ENCODE measurements around the gene ITPKC. TPM values are rescaled to one million over a fixed set of nuclear protein-coding genes. Genes with fewer than 3 reads are reported as not detected.

Gene ITPKC
- total and polyA plus RNA-seq, 10 of the 15 experiments (the other 5 are each of a cell fraction or from before 2014, with no cell fraction given): 0.03 to 6.4 (median 3.5) TPM

DNA sequence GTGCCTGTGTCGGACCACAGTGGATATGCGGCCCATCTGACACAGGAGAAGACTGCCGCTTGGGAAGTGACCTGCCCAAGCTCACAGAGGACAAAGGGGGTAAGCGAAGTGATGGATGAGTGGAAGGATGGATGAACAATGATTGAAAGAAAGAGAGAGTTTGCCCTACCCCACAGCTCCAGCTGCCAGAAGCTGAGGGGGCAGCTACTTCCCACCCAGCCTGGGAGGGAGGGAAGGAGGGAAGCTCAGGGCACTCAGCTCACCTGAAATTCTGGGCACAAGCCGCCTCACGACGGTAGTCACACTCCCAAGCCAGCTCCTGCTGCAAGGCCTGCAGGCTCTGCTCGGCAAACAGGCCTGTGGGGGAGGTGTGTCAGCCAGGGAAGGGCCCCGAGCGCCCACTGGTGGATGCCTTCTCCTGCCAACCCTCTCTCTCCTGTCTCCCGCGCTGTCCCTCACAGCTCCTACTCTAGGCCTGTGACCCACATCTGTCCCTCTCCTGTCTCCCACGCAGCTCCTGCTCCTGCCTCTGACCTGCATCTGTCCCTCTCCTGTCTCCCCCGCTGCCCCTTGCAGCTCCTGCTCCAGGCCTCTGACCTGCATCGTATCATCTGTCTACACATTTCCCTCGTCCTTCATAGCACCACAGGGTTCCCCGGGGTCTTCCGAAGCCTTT lies 14.4 kb upstream of the ITPKC start:
- FAIRE-seq: no peak

More for the DNA sequence above, 14.4 kb upstream of the ITPKC start:
- Histone ChIP-seq H3K36me3 (ENCODE audit: control insufficient read depth in 2 of 2, insufficient read depth in 2 of 2, low read length in 1 of 2) (peaks cover 3 to 6% of the 10 kb centered on the region in 2 experiments), H2AFZ (ENCODE audit: control insufficient read depth, low read depth, low read length) (no peak overlapping the region), H3K4me3 (no peak overlapping the region), H3K9me3 (replicated peaks; ENCODE audit: control insufficient read depth, insufficient read depth, low read length) (no peaks in the 10 kb centered on the region), H3K4me2 (ENCODE audit: control insufficient read depth, insufficient read depth) (no peak overlapping the region), H3K79me2 (ENCODE audit: control insufficient read depth, insufficient read depth, low read length) (no peaks in the 10 kb centered on the region), H4K20me1 (ENCODE audit: control insufficient read depth, insufficient read depth) (no peaks in the 10 kb centered on the region), H3K4me1 (ENCODE audit: control insufficient read depth, insufficient read depth, low read length) (no peaks in the 10 kb centered on the region), H3K27me3 (replicated peaks in 1 of 2; ENCODE audit: control insufficient read depth in 2 of 2, insufficient read depth in 2 of 2, low read length in 1 of 2) (no peaks in the 10 kb centered on the region), H3K9ac (ENCODE audit: control insufficient read depth, insufficient read depth, low read length) (no peak overlapping the region), H3K27ac (ENCODE audit: control insufficient read depth, insufficient read depth) (no peak overlapping the region)
- DNase-seq (ENCODE audit: low read depth, low spot score) (no peak), ATAC-seq (no peak)
- ChIA-PET RAD21 (ENCODE audit: unreplicated experiment) (no interaction called here), CTCF (no interaction called here), POLR2A (no interaction called here), SMC1A (ENCODE audit: uncharacterized antibody, unreplicated experiment) (no interaction called here)
- WGBS (ENCODE audit: insufficient coverage, insufficient replicate concordance, low lambda C conversion rate, missing lambda C conversion rate): 78% methylated on average over 18 of the region's 18 CpGs
- BruUV-seq (replicated peaks): no TSS peak
- no peak for TF ChIP-seq RCOR1 (conservative IDR thresholded peaks at IDR 0.05; ENCODE audit: low read depth, low read length)
- TF ChIP-seq RBBP5 (conservative IDR thresholded peaks at IDR 0.05): no peak
- no peak for TF ChIP-seq SIN3A (IDR thresholded peaks at IDR 0.05; ENCODE audit: low read depth, low read length)
- TF ChIP-seq TBL1XR1 (IDR thresholded peaks at IDR 0.05; ENCODE audit: low read depth, low read length): no peak
- TF ChIP-seq EGR1 (IDR thresholded peaks at IDR 0.05; ENCODE audit: borderline replicate concordance in 1 of 2, low read depth in 2 of 2, low read length in 2 of 2): no peak
- TF ChIP-seq YBX1 (IDR thresholded peaks at IDR 0.05): no peak
- no peak for TF ChIP-seq STAT3 (IDR thresholded peaks at IDR 0.05; ENCODE audit: low read depth, low read length)
- no peak for TF ChIP-seq CHD1 (IDR thresholded peaks at IDR 0.05; ENCODE audit: low read depth, low read length)
- TF ChIP-seq, protein P1, sequence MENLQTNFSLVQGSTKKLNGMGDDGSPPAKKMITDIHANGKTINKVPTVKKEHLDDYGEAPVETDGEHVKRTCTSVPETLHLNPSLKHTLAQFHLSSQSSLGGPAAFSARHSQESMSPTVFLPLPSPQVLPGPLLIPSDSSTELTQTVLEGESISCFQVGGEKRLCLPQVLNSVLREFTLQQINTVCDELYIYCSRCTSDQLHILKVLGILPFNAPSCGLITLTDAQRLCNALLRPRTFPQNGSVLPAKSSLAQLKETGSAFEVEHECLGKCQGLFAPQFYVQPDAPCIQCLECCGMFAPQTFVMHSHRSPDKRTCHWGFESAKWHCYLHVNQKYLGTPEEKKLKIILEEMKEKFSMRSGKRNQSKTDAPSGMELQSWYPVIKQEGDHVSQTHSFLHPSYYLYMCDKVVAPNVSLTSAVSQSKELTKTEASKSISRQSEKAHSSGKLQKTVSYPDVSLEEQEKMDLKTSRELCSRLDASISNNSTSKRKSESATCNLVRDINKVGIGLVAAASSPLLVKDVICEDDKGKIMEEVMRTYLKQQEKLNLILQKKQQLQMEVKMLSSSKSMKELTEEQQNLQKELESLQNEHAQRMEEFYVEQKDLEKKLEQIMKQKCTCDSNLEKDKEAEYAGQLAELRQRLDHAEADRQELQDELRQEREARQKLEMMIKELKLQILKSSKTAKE (IDR thresholded peaks at IDR 0.05; ENCODE audit: low read depth, poor library complexity, severe bottlenecking): no peak
- TF ChIP-seq SP1 (IDR thresholded peaks at IDR 0.05; ENCODE audit: low read depth, low read length): no peak
- TF ChIP-seq, protein P2, sequence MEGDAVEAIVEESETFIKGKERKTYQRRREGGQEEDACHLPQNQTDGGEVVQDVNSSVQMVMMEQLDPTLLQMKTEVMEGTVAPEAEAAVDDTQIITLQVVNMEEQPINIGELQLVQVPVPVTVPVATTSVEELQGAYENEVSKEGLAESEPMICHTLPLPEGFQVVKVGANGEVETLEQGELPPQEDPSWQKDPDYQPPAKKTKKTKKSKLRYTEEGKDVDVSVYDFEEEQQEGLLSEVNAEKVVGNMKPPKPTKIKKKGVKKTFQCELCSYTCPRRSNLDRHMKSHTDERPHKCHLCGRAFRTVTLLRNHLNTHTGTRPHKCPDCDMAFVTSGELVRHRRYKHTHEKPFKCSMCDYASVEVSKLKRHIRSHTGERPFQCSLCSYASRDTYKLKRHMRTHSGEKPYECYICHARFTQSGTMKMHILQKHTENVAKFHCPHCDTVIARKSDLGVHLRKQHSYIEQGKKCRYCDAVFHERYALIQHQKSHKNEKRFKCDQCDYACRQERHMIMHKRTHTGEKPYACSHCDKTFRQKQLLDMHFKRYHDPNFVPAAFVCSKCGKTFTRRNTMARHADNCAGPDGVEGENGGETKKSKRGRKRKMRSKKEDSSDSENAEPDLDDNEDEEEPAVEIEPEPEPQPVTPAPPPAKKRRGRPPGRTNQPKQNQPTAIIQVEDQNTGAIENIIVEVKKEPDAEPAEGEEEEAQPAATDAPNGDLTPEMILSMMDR (IDR thresholded peaks at IDR 0.05 in 2 of 3, conservative IDR thresholded peaks at IDR 0.05 in 1 of 3; ENCODE audit: control insufficient read depth in 2 of 3, extremely low read depth in 1 of 3, insufficient read depth in 1 of 3, low read depth in 3 of 3, low read length in 3 of 3): no peak
- no peak for TF ChIP-seq RB1 (IDR thresholded peaks at IDR 0.05; ENCODE audit: borderline replicate concordance)
- no peak for TF ChIP-seq SMAD5 (IDR thresholded peaks at IDR 0.05; ENCODE audit: low read depth)
- no peak for TF ChIP-seq ASH2L (IDR thresholded peaks at IDR 0.05; ENCODE audit: borderline replicate concordance, low read depth)
- no peak for TF ChIP-seq KAT2A (conservative IDR thresholded peaks at IDR 0.05; ENCODE audit: control insufficient read depth, low read depth, low read length)
- TF ChIP-seq NR2F1 (conservative IDR thresholded peaks at IDR 0.05): no peak
- no peak for TF ChIP-seq SMAD1 (IDR thresholded peaks at IDR 0.05; ENCODE audit: low read depth, partially characterized antibody)
- intact Hi-C loops (cut with micrococcal nuclease; ENCODE audit: unreplicated experiment) (no loop called here), in situ Hi-C loops (cut with MboI) (no loop called here)

Data from GM12878 (cell line).